ENCODE measurements around the gene PPIE.
"Not testable (repeated sequence)": the region's sequence is repeated elsewhere in the genome, so short reads cannot be mapped to it uniquely, and the experiment has no call there.

Gene PPIE

DNA sequence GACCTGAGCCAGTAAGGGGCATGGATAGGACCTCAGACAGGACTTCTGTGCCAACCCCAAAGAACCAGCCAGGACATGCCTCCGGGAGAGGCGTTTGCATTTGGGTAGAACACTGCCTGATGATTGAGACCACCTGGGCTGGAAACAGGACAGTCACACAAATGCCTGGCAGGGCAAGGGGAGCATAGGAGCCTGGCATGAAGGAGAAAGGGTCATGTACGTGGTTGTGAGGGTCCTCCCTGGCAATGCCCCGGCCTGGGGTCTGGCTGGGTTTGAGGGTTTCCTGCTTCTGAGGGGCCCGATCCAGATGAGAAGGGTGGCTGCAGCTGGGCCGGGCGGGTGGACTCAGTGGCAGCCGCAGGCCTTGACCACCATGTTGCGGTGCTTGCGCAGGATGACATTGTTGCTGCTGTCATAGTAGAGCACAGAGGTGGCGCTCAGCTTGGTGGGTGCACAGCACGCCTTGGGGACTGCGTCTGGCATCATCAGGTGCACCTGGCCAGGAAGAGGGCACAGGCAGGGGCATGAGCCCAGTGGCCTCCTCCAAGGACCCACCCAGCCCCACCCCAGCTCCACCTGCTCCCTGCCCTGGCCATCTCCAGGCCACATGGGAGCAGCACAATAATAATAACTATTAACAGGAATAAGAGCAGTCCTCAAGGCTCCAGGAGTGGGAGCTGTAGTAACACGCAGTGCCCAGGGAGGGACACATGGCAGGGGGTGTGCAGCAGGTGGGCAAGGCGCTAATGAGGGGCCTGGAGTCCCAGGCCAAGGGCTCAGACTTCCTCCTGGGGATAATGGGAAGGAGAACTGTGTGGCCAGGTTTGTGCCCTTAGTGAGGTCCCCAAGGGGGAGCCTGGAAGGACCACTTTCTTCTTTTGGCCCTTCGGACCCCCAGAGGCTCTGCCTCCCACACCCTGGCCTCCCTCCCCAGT is 21.7 kb downstream of the PPIE start:
- no peak for DNase-seq

DNA sequence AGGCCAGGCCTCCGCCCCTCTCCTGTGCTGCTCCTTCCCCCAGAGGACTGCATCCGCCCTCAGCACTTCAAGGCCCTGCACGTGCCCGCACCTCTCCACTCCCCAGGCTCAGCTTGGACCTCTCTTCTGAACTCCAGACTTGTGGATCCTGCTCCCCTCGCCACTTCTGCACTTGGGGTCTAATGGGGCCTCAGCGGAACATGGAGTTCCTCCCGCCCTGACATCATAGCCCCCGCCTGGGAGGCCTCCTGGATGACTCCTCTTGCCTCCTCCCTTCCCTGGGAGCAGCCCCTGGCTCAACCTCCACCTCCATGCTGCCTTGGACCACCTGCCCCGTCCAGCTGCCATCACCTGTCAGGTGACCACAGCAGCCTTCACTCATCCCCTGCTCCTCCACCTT is 22.3 kb downstream of the PPIE start:
- no peak for DNase-seq

DNA sequence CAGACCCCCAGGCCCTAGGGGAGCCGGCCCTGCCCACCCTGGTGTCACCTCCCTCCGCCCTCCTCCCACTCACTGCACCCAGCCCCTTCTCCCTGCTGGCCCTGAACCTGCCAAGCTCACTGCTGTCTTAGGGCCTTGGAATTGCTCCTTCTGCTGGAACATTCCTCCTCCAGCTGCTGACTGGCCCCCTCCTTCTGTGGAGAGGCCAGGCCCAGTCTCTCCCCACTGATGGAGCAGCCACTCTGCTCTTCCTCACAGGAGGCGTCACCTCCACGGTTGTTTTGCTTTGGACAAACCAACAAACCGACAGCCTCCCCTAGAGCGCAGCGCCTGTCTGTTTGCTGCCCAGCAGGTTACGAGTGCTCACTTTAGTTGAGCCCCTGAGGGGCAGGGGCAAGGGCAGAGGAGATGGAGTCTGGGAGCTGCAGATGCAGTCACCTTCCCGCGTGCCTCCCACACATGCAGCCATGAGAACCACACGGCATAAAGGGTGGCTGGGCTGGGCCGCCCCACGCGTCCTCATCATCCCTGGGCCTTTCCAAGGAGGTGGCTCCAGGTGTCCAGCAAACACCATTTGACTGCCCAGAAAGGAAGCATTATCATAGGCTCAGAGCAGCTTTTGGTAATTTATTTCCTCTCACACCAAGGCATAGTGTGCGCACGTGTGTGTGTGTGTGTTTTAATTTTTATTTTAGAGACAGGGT is 23.0 kb downstream of the PPIE start:
- DNase-seq: no peak

DNA sequence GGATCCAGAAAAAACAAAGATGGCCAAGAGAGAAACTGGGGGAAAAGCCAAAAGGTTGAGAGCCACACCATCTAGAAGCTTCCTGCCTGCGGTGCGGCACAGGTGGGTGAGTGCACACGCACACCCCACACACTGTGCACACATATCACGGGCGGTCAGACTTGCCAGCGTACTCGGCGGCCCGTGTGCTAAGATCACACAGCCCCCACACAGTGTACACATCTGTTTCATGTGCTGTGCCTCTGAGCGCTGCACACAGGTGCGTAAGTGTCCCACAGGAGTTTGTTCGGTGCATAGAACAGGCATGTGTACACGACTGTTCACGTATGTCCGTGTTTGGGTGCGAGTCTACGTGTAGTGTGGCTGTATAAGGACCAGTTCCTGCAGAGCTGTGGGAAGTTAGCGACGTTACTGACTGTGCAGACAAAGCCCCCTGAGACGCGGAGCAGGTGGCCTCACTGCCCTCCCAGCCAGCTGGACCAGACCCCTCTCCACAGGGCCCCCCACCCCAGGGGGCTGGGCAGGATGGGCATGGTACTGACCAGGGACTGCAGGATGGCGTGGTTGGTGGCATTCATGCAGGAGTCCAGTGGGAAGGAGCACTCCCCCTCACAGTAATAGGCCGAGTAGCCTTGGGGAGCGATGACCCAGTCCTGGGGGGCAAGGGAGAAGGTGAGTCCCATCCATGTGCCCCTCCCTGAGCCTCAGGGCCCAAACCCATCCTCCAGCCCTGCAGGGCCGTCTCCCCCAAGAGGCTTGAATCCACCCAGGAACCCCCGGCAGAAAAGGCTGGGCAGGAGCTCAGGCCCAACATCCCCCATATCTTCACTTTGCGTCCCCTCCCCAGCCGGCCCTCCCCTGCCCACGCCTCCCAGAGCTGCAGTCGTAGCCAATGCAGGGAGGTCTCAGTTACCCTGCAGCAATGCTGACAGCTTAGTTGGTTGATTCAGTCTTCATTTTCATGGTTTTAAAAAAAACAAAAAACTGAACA is 24.2 kb downstream of the PPIE start:
- no peak for DNase-seq

DNA sequence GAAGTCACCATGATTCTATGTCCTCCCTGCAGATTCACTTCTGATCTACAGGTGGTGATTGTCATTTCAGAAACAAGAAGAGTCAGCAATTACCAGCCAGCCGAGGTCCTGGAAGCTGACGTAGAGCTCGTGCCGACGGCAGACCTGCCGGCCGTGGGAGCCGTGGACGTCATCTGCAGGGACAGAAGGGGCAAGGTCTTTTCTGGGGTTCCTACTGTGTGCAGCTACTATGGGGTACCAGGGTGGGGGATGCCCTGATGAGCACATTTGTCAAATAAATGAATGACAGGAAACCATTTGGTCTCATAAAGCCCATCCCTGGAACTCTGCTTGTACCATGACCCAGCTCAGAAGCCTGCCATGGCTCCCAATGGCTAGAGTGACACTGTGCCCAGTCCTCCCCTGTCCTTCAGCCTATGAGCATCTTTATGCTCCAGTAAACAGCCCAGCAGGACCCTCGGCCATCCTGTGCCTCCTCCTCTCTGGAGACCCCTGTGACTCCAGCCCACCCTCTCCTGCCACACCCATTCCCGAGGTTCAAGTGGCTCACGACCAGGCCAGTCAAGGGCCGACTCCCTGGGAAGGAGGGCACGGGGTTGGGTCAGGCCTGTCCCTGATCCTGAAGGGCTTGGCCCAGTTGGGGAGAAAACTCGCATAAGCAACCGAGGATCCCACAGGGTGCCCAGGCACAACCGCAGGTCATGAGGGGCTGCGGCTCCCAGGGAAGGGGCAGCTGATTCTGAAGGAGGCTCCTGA is 25.1 kb downstream of the PPIE start:
- DNase-seq: not testable (repeated sequence)

DNA sequence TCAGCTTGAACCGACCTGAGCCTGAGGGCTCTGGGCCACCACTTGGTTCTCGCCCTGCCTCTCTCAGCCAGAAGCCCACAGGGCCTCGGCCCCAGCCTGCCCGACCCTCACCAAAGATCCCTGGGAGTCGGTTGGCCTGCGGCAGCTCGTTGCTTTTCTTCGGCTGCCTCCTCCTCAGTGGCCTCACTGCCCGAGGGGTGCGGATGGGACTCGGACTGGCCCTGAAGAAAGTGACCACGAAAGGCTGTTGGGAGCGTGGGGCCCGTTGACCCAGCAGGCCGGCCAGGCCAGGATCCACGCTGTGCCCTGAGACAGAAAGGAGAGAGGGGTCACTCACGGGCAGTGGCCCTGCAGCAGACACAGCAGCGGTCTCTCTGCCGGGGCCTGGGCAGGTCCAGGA is 25.8 kb downstream of the PPIE start:
- DNase-seq: not testable (repeated sequence)

DNA sequence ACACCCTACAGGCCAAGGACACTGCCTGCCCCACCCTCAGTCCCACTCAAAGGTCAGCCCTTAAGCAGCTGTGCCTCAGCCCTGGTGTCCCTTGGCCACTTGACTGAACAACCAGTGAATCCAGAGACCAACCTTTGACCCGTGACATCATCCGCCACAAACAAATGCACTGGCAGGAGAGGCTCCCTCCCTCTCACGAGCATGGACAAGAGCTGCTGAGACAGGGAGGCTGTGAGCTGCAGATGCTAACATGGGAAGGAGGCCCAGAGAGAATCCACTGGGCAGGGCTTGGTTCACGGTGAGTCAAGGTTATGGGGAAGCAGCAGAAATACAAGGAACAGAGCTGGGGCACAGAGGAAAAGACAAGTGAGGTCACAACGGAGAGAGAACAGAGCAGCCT is 27.8 kb downstream of the PPIE start:
- DNase-seq: not testable (repeated sequence)

DNA sequence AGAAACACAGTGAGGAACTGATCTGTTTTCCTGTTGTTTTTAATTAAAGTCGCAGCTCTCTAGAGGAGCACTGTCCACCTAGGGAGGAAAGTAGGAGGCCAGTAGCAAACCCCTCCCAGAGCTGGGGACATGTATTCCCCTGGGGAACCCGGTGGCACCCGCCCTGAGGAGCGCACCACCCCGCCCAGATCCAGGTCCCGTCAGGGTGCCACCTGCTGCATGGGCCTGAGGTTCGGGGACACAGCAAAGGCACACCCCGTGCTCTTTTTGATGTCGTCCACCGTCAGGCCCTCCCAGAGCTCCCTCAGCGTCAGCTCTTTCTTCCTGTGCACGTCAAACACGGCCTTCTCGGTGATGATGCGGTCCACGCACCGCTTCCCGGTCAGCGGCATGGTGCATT is 30.8 kb downstream of the PPIE start:
- not testable (repeated sequence) for DNase-seq

DNA sequence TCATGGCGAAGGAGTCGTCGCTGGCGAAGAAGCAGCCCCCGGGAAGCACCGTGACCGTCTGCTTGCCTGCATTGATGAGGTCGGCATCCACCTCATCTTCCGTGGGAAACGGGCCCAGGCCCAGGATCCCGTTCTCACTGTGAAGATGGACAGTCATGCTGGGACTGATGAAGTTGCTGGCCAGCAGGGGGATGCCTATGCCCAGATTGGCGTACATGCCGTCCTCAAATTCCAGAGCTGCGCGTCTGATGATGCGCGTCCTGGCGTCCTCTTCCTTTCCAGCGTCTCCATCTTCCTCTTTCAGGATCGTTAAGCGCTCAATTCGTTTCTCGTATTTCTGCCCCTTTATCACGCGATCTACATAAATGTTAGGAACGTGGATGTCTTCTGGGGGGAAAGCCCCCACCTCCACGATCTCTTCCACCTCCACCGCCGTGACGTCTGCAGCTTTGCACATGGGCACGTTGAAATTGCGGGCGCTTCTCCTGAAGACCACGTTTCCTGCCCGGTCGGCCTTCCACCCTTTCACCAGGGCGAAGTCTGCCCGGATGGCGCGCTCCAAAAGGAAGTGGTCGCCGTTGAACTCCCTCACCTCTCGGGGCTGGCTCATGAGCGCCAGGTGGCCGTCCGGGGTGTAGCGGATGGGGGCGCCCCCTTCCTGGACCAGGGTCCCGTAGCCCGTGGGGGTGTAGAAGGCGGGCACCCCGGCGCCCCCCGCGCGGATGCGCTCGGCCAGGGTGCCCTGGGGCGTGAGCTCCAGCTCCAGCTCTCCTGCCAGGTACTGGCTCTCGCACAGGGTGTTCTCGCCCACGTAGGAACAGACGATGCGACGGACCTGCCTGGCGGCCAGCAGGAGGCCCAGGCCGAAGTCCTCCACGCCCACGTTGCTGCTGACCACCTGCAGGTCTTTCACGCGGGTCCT is 31.7 kb downstream of the PPIE start:
- not testable (repeated sequence) for DNase-seq

DNA sequence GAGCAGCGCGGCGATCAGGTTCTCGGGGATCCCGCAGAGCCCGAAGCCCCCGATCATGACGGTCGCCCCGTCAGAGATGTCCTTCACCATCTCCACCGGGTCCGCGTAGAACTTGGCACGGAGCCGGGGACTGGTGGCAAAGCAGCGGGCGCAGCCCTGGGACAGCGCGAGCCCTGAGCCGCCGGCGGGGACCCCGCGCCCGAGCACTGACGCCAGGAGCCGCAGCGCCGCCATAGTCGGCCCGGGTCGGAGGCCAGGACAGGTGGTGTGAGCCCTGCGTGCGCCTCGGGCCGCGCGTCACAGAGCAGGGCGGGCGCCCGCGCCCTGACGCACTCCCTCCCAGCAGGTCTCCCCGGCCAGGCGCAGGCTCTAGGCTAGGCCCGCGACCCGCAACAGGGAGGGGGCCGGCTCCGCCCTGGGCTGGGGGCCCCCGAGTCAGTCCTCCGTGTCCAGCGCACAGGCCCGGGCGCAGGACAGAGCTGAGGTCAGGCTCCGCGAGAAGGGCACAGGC is 32.4 kb downstream of the PPIE start, which contains the start of gene OXCT2:
Gene OXCT2 (minus strand): TSS at position 327 of the 511 bp plus-strand sequence. CDS start 93 bp downstream, at position 234.
- not testable (repeated sequence) for DNase-seq

DNA sequence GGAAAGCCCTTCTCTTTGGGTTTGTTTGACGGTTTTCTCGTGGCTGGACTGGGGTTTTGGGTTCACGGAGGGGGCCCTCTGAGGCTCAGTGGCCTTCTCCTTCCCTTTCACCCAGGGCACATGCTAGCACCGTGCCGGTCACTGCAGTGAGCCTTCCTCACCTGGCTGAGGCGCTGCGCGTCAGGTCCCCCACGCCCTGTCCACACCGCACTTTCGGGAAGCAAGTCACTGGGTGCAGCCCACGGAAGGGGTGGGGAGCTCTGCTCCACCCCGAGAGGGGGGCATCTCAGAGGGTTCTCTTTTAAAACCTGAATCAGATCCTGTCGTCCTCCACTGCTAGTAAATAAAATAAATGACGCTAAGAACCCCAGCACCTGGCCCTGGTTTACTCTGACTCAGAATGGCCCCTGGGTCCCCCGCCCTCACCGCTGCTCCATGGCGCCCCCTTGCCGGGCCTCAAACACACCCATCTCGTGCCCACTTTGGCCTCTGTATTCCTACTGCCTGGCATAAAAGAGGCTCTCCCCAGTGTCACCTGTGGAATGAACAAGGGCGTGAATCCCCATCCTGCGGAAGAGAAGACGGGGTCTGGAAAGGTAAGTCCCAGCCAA is 34.8 kb downstream of the PPIE start:
- DNase-seq: not testable (repeated sequence)

DNA sequence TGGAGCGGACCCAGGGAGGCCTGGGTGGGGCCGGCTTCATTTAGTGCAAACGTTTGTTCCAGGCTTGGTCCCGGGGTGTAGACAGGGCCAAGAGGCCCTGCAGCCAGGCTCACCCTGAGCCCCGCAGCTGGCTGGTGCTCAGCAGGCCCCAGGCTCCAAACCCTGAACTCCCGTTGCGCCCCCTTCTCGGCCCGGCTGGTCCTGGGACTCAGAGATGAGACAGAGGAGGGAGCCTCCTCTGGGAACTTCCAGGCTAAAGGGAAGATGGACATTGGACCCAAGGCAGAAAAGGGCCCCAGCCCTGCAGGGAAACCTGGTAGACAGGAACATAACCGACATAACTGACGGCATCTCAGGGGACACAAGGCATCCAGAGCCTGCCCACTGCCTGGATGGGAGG is 36.5 kb downstream of the PPIE start:
- not testable (repeated sequence) for DNase-seq

DNA sequence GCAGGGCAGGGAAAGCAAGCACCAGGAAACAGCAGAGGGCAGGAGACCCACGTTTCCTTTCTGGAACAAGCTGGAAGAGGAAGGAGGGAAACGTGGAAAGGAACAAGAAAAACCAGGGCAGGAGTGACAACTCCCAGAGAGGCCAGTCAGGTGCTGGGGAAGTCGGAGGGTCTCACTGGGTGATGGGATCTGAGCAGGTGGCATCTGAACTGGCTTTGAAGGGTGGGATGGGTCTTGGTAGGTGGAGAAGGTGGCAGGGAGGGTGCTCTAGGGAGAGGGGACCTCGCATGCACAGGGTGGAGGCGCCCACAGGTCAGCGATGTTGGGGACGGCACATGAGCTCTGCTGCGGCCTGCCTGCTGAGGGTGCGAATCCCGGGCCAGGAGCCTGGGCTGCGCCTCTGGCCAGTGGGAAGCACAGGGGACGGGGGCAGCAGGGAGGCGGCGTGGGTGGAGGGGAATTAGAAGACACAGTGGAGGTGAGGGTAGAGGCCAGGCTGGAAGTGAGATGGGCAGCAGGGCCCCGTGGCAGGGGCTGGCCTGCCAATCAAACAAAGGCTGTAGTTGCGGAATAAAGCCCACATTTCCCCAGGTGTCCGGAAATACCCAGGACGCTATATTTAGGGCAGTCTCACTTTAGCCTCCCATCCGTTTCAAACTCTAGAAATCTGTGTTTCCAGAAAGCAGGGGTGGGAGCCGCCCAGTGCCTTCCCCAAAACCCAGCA is 37.2 kb downstream of the PPIE start:
- DNase-seq: not testable (repeated sequence)

DNA sequence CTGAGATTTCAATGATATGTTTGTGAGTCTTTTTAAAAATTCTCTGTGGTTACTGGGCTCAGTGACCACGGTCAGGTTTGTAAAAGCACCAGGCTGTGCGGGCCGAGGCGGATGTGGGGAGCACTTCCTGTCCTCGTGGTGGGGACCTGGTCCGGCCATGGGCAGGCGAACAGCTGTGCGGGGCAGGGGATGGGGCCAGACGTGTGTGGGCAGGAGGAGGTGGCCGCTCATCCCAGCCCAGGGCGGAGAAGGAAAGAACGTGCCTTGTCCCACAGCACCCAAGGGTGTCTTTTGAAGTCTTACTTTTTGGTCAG is 37.7 kb downstream of the PPIE start:
- no peak for DNase-seq

DNA sequence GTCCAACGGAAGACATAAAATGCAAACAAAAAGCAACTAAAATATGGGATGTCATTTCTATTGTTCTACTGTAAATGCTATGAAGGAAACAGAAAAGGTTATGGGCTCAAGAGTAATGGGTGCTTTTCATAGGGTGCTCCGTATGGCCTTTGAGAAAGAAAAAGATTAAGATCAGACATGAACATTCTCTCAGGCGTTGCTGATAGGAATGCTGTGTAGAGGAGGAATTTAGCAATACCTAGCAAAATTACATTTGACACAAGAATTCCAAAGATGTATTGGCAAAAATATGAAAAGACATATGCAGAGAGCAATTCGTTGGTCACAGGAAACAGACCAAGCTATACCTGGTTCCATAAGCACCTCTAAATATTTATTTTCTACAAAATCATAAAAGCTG is 38.2 kb downstream of the PPIE start:
- DNase-seq: no peak

DNA sequence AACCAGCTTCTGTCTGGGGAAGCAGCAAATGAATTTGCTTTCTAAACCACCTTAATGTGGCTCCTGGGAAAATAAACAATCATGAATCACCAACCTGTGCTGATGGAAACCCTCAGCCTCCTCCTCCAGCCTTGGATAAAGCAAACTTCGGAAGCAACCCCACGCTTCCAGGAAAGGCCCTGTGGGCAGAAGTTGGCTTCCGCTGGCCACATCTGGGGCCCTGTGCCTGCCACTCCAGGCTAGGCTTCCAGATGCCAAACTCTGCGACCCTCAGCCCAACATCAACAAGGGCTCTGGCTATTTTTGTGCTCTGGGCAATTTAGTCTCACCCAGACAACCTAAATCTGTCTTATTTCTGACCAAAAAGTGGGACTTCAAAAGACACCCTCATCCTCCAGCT is 38.6 kb downstream of the PPIE start:
- DNase-seq: no peak

DNA sequence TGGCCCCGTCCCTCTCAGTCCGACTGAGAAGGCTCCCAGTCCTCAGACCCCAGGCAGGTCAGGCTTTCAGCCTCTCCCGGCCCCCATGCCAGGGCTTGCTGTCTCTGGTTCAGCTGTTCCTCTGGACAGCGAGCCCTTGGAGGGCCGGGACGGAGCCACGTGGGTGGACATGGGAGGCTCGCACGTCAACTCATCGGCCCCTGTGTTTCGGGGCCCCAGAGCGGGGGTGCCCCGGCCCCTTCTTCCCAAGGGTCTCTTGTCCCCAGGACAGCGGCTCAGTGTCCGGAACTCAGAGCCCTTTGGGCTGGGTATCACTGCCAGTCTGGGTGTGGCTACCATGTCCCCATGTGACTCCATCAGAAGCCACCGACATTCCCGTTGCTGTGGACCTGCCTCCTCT is 39.2 kb downstream of the PPIE start:
- not testable (repeated sequence) for DNase-seq

DNA sequence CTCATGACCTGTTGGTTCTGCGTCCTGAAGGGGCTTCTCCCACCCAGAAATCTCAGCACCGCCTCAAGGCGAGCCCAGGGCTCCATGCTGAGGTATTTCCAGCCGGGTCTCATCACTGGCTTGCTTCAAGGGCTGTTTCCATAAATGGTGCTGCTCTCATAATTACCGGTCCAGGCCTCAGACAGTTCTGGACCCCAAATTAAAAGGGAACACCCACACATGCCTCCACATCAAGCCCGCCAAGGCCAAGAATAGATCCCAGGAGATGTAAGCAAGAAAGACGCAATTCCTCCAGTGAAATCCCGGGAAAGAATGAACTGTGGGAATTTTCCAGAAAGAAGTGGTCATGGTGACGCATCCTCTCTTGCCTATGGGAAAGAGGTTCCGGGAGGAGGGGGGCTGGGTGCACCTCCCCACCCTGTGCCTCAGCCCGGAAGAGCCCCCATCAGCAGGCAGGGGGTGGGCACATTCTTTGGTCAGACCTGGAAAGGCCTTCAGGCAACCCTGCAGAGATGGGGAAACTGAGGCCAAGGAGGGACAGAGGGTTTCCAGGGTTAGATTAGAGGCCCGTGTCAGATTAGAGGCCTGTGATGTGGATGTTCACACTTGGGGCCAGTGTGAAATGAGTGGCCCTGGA is 39.9 kb downstream of the PPIE start:
- DNase-seq: not testable (repeated sequence)

DNA sequence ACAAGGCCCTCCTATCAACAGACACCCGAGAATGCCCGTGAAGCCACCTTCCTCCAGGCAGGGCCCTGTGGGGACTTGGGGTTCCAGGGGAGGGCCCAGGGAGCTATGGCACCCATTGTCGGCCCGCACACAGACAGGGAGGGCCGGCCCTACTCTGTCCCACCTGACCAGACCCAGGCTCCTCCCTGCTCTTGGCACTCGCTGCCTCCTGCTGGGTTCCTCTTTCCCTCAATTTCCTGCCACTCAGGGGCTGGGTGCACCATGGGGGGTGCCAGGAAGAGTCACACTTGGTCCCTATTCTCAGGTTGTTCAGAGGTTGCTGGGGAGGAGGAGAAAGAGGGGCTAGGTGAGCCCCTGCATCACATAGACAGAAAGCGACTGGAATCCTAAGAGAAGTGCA is 40.5 kb downstream of the PPIE start:
- no peak for DNase-seq

Measured in activated T-cell treated with anti-CD3 and anti-CD28 coated beads, Interleukin-2, amount 50 U/mL, for 48 hours (primary cell).